Measurements from ENCODE around the gene CAPN15. TPM values are rescaled to one million over a fixed set of nuclear protein-coding genes. Genes with fewer than 3 reads are reported as not detected.
"Not testable (repeated sequence)": the region's sequence is repeated elsewhere in the genome, so short reads cannot be mapped to it uniquely, and the experiment has no call there.

Gene CAPN15
- polyA plus RNA-seq, 12 donors, result 17.3 to 42.3 (median 23.1) TPM; not detected in 1

DNA sequence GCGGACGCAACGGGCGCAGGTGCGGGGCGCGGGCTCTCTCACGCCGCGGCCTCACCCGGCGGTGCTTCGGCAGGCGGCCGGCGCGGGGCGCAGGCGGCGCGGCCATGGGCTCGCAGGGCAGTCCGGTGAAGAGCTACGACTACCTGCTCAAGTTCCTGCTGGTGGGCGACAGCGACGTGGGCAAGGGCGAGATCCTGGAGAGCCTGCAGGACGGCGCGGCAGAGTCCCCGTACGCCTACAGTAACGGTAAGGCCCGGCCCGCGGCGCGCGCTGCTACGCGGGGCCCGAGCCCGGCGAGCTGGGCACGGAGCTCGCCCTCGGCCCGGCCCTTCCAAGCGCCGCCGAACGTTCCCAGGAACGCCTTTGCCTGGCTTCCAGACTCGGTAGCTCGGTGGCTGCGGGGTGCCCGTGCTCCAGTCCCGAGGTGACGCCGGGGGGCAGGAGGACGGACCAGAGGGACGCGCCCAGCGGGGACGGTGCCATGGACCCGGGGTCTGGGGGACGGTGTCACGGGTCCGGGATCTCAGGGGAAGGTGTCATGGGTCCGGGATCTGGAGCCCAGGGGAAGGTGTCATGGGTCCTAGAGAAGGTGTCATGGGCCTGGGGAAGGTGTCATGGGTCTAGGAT is 62.8 kb downstream of the CAPN15 start:
- DNase-seq, result no peak

DNA sequence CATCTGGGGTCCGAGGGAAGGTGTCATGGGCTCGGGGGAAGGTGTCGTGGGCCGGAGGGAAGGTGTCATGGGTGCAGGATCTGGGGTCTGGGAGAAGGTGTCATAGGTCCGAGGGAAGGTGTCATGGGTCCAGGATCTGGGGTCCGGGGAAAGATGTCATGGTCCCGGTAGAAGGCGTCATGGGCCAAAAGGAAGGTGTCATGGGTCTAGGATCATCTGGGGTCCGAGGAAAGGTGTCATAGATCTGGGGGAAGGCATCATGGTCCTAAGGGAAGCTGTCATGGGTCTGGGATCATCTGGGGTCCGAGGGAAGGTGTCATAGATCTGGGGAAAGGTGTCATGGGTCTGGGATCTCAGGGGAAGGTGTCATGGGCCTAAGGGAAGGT is 63.3 kb downstream of the CAPN15 start:
- no peak for DNase-seq

DNA sequence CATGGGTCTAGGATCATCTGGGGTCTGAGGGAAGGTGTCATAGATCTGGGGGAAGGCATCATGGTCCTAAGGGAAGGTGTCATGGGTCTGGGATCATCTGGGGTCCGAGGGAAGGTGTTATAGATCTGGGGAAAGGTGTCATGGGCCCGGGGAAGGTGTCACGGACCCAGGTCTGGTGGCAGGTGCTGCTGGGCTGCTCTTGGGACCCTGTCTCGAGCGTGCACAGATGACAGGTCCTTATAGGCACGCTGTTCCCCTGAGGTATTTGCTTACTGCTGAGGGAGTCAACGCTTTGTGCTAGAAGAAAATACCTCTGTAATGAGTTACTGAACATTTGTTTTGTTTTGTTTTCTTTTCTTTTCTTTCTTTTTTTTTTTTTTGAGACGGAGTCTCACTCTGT is 63.7 kb downstream of the CAPN15 start:
- no peak for DNase-seq

DNA sequence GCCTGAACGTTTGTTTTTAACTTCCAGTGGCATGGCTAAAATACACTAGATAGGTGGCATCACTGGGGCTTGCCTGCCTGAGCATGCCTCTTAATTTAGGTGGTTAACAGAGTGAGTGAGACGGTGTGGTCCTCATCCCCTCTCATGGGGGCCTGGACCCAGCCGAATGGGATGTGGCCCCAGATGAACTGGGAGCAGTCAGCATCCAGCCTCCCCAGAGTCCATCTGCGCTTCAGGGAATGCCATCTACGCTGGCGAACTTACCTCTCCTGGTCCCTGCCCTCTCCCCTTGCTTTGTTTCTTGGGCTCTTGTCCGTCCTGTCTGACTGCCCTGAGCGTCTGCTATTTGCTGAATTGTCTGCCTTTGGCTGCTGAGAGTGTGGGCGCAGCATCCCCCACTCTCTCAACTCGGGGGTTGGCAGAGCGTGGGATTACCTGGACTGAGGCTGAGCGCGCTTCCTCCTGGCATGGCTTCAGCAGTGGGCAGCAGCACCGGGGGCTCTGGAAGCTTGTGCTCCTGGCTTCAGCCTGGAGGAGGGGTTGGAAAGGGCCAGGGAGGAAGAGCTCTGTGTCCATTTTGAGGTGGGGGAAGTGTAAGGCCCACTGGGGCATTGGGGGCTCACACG is 64.5 kb downstream of the CAPN15 start:
- no peak for DNase-seq

DNA sequence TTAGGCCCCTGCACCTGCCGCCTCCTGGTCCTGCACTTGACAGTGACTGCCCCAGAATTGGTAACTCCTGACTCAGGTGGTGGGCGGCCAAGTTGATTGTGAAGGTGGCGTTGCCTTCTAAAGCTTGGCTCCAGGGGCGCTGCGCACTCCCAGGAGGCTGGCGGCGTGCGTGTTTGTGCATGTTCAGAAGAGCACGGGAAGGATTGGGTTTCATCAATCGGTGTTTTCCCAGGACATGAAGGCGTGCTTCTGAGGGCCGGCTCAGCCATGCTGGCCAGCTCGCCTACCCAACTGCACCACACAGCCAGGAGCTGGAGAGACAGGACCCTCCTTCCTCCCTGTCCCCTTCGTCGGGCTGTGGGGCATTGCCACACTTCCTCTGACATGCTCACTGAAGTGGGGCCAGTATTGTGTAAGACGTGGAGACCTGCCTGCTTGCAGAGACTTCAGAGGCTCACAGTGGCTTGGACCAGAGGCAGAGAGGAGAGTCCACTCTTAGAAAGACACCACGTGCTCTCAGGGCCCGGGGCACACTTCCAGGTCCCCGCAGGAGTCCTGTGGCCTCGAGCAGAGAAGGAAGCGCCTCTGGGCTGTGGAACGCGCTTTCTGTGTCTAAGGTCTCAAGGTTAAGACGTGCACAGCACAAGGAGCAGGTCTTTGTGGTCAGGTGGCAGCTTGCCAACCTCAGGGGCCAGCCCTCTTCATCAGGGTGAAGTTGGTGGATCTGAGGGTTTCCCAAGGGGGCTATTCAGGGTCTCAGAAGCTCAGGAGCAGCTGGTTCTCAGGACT is 65.2 kb downstream of the CAPN15 start:
- no peak for DNase-seq

DNA sequence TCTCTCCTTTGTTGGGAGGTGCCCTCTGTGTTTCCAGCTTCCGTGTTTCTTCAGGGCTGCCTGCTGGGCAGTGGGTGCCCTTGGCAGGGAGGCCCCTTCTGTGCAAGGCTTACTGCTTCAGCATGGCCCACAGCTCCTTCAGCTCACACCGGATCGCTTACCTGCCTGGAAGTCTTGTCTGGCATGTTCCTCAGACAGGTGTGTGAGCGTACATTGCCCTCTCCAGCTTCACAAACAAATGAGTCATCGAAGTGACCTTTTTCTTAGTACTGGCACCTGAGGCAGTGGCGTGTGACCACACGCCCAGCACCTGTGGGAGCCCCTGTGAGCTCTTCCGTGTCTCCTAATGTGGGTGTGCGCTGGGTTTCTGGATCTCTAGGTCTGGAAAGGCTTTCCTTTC is 65.9 kb downstream of the CAPN15 start:
- DNase-seq, result no peak

DNA sequence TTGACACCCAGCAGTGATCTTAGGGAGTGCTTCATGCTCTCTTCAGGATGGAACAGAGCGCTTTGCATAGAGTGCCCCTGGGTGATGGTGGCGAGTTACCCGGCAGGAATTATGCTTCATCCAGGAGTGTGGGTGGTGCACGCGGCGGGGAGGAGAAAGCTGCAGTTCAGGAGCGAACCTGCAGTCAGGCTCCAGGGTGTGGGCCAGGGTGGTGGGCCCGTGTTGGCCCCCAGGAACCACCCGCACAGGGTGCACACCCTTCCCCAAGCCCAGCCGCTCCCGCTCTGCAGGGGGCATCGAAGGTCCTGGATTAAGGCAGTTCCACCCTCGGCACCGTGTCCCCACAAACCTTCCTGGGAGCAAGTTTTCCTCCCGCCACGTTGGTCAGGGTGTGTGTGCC is 66.3 kb downstream of the CAPN15 start:
- no peak for DNase-seq

DNA sequence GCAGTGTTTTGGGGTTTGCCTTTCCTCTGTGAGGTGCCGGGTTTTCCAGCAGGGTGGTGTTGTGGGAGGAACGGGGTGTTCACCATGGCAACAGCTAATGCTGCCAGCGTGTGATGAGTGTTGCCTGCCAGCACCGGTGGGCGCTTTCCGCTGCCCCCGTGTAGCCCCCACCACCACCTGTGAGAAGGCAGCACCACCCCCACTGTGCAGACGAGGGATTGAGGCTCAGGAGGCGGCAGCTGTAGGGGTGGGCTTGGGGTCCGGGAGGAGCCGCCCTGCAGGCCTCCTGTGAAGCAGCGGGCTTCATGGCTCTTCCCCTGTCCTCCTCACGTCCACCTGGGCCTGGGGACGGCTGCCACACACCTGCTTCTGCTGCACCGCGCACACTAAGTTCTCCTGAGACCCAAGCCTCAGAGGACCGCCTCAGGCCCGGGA is 67.6 kb downstream of the CAPN15 start:
- no peak for DNase-seq

DNA sequence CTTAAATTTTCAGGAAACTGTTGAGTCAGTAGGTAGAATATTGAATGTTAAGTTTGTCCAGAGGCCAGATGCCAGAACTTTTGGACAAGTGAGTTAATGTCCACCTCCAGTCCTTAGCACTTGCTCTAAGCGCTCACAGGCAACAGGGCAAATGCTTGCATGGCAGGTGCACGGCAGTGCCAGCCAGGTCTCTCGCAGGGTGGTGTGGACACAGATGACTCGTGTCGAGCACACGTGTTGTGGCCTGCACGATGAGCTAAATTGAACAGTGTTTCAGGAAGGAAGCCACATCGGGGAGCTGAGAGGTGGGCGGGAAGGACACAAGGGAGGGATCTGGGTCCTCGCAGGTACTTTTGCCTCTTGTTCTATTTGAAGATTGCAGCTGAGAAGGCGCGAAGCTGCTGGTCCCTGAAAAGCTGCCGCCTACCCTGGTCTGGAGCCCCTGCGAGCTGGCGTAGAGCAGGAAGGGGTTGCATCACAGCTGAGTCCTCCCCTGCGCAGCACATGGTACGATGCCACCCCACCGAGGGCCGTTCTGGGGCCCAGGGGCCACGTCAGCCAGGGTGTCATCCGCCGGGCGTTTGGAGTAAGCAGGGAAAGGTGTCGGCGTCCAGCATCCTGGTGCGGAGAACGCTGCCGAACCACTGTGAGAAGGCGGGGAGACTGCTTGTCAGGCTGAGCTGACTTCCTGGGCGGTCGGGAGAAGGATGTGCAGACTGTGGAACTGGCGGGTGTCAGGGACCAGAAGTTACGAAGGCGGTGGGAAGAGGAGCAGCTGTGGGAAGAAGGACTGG is 68.6 kb downstream of the CAPN15 start:
- no peak for DNase-seq

DNA sequence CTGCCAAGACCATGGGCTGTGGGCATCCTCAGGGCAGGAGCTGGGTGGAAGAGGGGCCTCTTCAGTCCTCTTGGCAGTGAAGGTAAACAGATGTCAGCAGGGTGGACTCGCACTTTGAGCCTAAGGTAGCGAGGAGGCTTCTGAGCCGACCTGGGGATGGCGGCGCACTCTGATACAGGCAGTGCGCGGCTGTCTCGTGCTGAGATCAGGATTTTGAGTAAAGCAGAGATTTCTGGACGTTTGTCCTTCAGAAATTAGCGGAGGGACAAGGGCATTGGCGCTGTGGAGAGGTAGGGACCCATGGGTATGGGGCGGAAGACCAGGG is 69.2 kb downstream of the CAPN15 start:
- DNase-seq, result no peak

DNA sequence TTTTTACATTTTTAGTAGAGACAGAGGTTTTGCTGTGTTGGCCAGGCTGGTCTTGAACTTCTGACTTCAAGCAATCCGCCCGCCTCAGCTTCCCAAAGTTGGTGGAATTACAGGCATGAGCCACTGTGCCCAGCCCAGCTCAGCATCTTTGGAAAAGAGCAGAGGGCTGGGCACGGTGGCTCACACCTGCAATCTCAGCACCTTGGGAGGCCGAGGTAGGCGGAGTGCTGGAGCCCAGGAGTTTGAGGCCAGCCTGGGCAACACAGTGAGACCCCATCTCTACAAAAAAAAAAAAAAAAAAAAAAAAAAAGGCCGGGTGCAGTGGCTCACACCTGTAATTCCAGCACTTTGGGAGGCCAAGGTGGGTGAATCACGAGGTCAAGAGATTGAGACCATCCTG is 70.1 kb downstream of the CAPN15 start:
- not testable (repeated sequence) for DNase-seq

DNA sequence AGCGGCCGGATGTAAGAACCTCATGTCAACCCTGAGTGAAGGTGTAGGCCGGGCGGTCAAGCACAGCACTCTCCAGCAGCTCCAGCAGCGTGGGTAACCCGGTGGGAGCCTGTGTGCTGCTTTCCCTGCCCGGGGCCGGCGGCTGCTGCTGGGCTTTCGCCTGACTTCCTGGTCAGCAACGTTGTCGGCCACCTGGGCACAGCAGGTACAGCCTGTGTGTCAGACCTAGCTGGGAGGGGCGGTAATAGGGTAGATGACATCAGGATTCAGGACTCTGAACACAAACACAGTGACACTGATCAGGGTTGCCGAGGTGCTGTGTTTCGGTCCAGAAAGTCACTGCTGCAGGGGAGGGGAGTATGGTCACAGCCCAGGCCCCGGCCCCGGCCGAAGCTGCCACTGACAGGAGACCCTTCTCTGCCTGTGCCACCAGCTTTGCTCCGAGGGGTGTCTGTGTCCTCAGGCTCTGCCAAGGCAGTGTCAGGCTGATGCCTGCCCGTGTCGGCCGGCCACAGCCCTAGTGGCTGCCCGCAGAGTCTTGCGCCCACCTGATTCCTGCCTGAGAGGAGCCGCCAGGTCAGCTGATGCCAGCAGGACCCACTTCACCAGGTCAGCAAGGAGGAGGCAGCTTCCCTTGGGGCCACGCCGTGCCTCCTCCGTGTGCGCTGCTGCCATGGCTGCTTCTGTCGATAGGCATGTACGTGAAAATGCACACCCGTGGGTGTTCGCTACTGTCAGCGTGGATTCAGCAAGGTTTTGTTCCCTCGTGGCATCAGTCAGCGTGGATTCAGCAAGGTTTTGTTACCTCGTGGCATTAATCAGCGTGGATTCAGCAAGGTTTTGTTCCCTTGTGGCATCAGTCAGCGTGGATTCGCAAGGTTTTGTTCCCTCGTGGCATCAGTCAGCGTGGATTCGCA is 71.6 kb downstream of the CAPN15 start:
- DNase-seq, result no peak

DNA sequence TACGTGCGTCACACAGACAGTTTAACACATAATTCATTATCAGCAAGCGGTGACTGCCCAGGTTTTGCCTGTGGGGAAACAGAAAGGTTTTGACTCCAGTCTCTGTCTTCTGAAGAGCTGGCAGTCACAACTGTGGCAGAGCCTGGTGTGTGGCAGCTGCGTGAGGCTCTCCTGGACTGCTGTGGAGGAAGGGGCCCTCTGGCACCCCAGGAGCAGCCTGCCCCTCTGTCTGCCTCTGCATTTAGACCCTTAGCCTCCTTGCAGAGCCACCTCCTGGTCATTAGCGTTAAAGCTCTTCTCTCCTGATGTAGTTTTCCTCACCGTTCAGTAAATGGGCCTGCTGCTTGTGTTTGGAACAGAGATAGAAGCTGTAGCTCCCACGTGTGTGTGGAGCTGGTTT is 73.3 kb downstream of the CAPN15 start:
- no peak for DNase-seq

DNA sequence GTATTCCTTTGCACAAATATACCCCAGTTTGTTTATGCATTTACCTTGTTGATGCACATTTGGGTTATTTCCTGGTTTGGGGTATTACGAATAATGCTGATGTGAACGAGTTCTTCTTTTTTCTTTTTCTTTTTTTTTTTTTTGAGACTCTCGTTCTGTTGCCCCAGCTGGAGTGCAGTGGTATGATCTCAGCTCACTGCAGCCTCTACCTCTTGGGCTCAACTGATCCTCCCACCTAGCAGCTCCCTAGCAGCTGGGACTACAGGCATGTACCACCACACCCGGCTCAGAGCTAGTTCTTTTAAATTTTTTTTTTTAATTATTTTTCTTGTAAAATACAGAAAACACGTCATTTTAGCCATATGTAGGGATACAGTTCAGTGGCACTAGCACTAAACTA is 76.4 kb downstream of the CAPN15 start:
- DNase-seq, result no peak

Other genes with a start within 250 kb of the CAPN15 start
- 1 to 10 TPM in 3 of 12 donors, under 1 TPM in 6, not detected in 3; 0.53 to 2.4 (median 0.93) TPM for gene ARHGDIG, start 247.1 kb upstream of the CAPN15 start, polyA plus RNA-seq (ENCODE audit: insufficient read length in 12 of 12)
- 1 to 10 TPM in 4 of 12 donors, under 1 TPM in 6, not detected in 2; 0.27 to 2.4 (median 0.75) TPM for gene PDIA2, start 244.5 kb upstream of the CAPN15 start, polyA plus RNA-seq (ENCODE audit: insufficient read length in 12 of 12)
- gene AXIN1, start 175.0 kb upstream of the CAPN15 start, polyA plus RNA-seq (ENCODE audit: insufficient read length in 12 of 12), result 10 to 100 TPM in 7 of 12 donors, 1 to 10 TPM in 4, not detected in 1; 8.1 to 21.7 (median 10.7) TPM
- 10 to 100 TPM in 11 of 12 donors, not detected in 1; 31.5 to 51.3 (median 36.6) TPM for gene MRPL28, start 157.2 kb upstream of the CAPN15 start, polyA plus RNA-seq (ENCODE audit: insufficient read length in 12 of 12)
- 10 to 100 TPM in 11 of 12 donors, not detected in 1; 18.0 to 38.6 (median 23.1) TPM for gene PGAP6, start 145.7 kb upstream of the CAPN15 start, polyA plus RNA-seq (ENCODE audit: insufficient read length in 12 of 12)
- 100 to 1,000 TPM in 2 of 12 donors, 10 to 100 TPM in 9, not detected in 1; 50.6 to 158 (median 70.1) TPM for gene NME4, start 130.5 kb upstream of the CAPN15 start, polyA plus RNA-seq (ENCODE audit: insufficient read length in 12 of 12)
- gene DECR2, start 125.8 kb upstream of the CAPN15 start, polyA plus RNA-seq (ENCODE audit: insufficient read length in 12 of 12), result 10 to 100 TPM in 6 of 12 donors, 1 to 10 TPM in 5, not detected in 1; 7.7 to 26.3 (median 11.0) TPM
- gene RAB11FIP3, start 102.1 kb upstream of the CAPN15 start, polyA plus RNA-seq (ENCODE audit: insufficient read length in 12 of 12), result 10 to 100 TPM in 11 of 12 donors, not detected in 1; 20.7 to 47.1 (median 27.6) TPM
- gene PRR35, start 32.7 kb downstream of the CAPN15 start, polyA plus RNA-seq (ENCODE audit: insufficient read length in 12 of 12), result under 1 TPM in 6 of 12 donors, not detected in 6; 0.08 to 0.24 (median 0.13) TPM
- gene NHLRC4, start 39.3 kb downstream of the CAPN15 start, polyA plus RNA-seq (ENCODE audit: insufficient read length in 12 of 12), result 1 to 10 TPM in 3 of 12 donors, under 1 TPM in 7, not detected in 2; 0.62 to 1.3 (median 0.89) TPM
- 10 to 100 TPM in 11 of 12 donors, not detected in 1; 12.9 to 36.0 (median 17.9) TPM for gene PIGQ, start 42.3 kb downstream of the CAPN15 start, polyA plus RNA-seq (ENCODE audit: insufficient read length in 12 of 12)
- 10 to 100 TPM in 7 of 12 donors, 1 to 10 TPM in 4, not detected in 1; 8.8 to 25.9 (median 10.6) TPM for gene RAB40C, start 62.4 kb downstream of the CAPN15 start, polyA plus RNA-seq (ENCODE audit: insufficient read length in 12 of 12)
- gene WFIKKN1, start 103.3 kb downstream of the CAPN15 start, polyA plus RNA-seq (ENCODE audit: insufficient read length in 12 of 12), result 1 to 10 TPM in 1 of 12 donors, under 1 TPM in 9, not detected in 2; 0.14 to 2.1 (median 0.39) TPM
- 10 to 100 TPM in 11 of 12 donors, not detected in 1; 28.9 to 48.1 (median 35.5) TPM for gene METTL26, start 108.6 kb downstream of the CAPN15 start, polyA plus RNA-seq (ENCODE audit: insufficient read length in 12 of 12)
- gene MCRIP2, start 114.1 kb downstream of the CAPN15 start, polyA plus RNA-seq (ENCODE audit: insufficient read length in 12 of 12), result 10 to 100 TPM in 4 of 12 donors, 1 to 10 TPM in 7, not detected in 1; 6.6 to 35.0 (median 9.4) TPM
- gene WDR90, start 121.7 kb downstream of the CAPN15 start, polyA plus RNA-seq (ENCODE audit: insufficient read length in 12 of 12), result 10 to 100 TPM in 11 of 12 donors, not detected in 1; 11.6 to 41.2 (median 15.9) TPM
- gene RHOT2, start 140.4 kb downstream of the CAPN15 start, polyA plus RNA-seq (ENCODE audit: insufficient read length in 12 of 12), result 10 to 100 TPM in 11 of 12 donors, not detected in 1; 38.6 to 95.9 (median 45.4) TPM
- gene RHBDL1, start 148.0 kb downstream of the CAPN15 start, polyA plus RNA-seq (ENCODE audit: insufficient read length in 12 of 12), result 1 to 10 TPM in 8 of 12 donors, under 1 TPM in 2, not detected in 2; 0.69 to 2.6 (median 1.2) TPM
- 100 to 1,000 TPM in 2 of 12 donors, 10 to 100 TPM in 9, not detected in 1; 61.0 to 138 (median 85.7) TPM for gene STUB1, start 152.7 kb downstream of the CAPN15 start, polyA plus RNA-seq (ENCODE audit: insufficient read length in 12 of 12)
- 10 to 100 TPM in 11 of 12 donors, not detected in 1; 20.3 to 59.8 (median 28.4) TPM for gene JMJD8, start 156.6 kb downstream of the CAPN15 start, polyA plus RNA-seq (ENCODE audit: insufficient read length in 12 of 12)
- gene WDR24, start 162.7 kb downstream of the CAPN15 start, polyA plus RNA-seq (ENCODE audit: insufficient read length in 12 of 12), result 1 to 10 TPM in 11 of 12 donors, not detected in 1; 5.0 to 9.0 (median 6.0) TPM
- gene FBXL16, start 178.1 kb downstream of the CAPN15 start, polyA plus RNA-seq (ENCODE audit: insufficient read length in 12 of 12), result 1 to 10 TPM in 3 of 12 donors, under 1 TPM in 7, not detected in 2; 0.24 to 1.2 (median 0.52) TPM
- gene METRN, start 187.4 kb downstream of the CAPN15 start, polyA plus RNA-seq (ENCODE audit: insufficient read length in 12 of 12), result 10 to 100 TPM in 11 of 12 donors, not detected in 1; 15.2 to 43.8 (median 19.1) TPM
- gene ANTKMT, start 193.4 kb downstream of the CAPN15 start, polyA plus RNA-seq (ENCODE audit: insufficient read length in 12 of 12), result 10 to 100 TPM in 5 of 12 donors, 1 to 10 TPM in 6, not detected in 1; 4.9 to 25.5 (median 9.9) TPM
- 1 to 10 TPM in 3 of 12 donors, under 1 TPM in 7, not detected in 2; 0.58 to 1.5 (median 0.86) TPM for gene CCDC78, start 198.7 kb downstream of the CAPN15 start, polyA plus RNA-seq (ENCODE audit: insufficient read length in 12 of 12)
- 1 to 10 TPM in 9 of 12 donors, under 1 TPM in 1, not detected in 2; 0.99 to 2.9 (median 2.1) TPM for gene HAGHL, start 199.4 kb downstream of the CAPN15 start, polyA plus RNA-seq (ENCODE audit: insufficient read length in 12 of 12)
- gene CIAO3, start 213.3 kb downstream of the CAPN15 start, polyA plus RNA-seq (ENCODE audit: insufficient read length in 12 of 12), result 10 to 100 TPM in 10 of 12 donors, 1 to 10 TPM in 1, not detected in 1; 7.5 to 16.7 (median 15.7) TPM
- 10 to 100 TPM in 2 of 12 donors, 1 to 10 TPM in 3, under 1 TPM in 5, not detected in 2; 0.22 to 15.6 (median 0.91) TPM for gene MSLN, start 233.0 kb downstream of the CAPN15 start, polyA plus RNA-seq (ENCODE audit: insufficient read length in 12 of 12)

All from muscle of arm (tissue), 12 donors.